GM03348 (cell line): ENCODE data around the gene FARS2.

Experiments used
- DNase-seq: peaks from one replicate; pipeline ENCODE4 v3.0.0; 2012; ENCODE audit warnings: low spot score

The FARS2 gene

GRCh38 chr6:5762561-5762968 is 501.3 kb downstream of the FARS2 start:
- DNase-seq: no peak

GRCh38 chr6:5763407-5763806 is 502.1 kb downstream of the FARS2 start:
- peak; percentile 37 for DNase-seq

- no peak for DNase-seq
Measured at GRCh38 chr6:5763871-5764270, 502.6 kb downstream of the FARS2 start.

- DNase-seq: peak; percentile 62
Measured at GRCh38 chr6:5764401-5764955, 503.2 kb downstream of the FARS2 start.

GRCh38 chr6:5765141-5765760 is 503.9 kb downstream of the FARS2 start:
- no peak for DNase-seq

- peak; percentile 25 for DNase-seq
Measured at GRCh38 chr6:5766260-5766659, 504.9 kb downstream of the FARS2 start.

GRCh38 chr6:5767471-5767870 is 506.2 kb downstream of the FARS2 start:
- no peak for DNase-seq

GRCh38 chr6:5771211-5771610 is 509.9 kb downstream of the FARS2 start:
- DNase-seq: no peak

- DNase-seq: no peak
Measured at GRCh38 chr6:5771759-5772390, 510.6 kb downstream of the FARS2 start.

GRCh38 chr6:5772408-5773120 is 511.3 kb downstream of the FARS2 start:
- no peak for DNase-seq

- no peak for DNase-seq
Measured at GRCh38 chr6:5776104-5776503, 514.8 kb downstream of the FARS2 start.

- DNase-seq: no peak
Measured at GRCh38 chr6:5776706-5777390, 515.5 kb downstream of the FARS2 start.

- DNase-seq: no peak
Measured at GRCh38 chr6:5778317-5778857, 517.1 kb downstream of the FARS2 start.

- DNase-seq: no peak
Measured at GRCh38 chr6:5778906-5779305, 517.6 kb downstream of the FARS2 start.

- no peak for DNase-seq
Measured at GRCh38 chr6:5781019-5781418, 519.7 kb downstream of the FARS2 start.

GRCh38 chr6:5781966-5782556 is 520.7 kb downstream of the FARS2 start:
- DNase-seq: no peak

- DNase-seq: peak; percentile 32
Measured at GRCh38 chr6:5782783-5783547, 521.7 kb downstream of the FARS2 start.

- no peak for DNase-seq
Measured at GRCh38 chr6:5783584-5784089, 522.3 kb downstream of the FARS2 start.

GRCh38 chr6:5785249-5785648 is 523.9 kb downstream of the FARS2 start:
- no peak for DNase-seq

- DNase-seq: no peak
Measured at GRCh38 chr6:5786321-5786968, 525.1 kb downstream of the FARS2 start.
